ENCODE results near the gene FAM240A. TPM values are rescaled to one million over a fixed set of nuclear protein-coding genes. Genes with fewer than 3 reads are reported as not detected.
A peak's percentile ranks its signal among the peaks of the same experiment; 100 is the strongest.

Gene FAM240A
- total RNA-seq, 1 donor from 2014 or later, result not detected

- ATAC-seq (no peak), DNase-seq (ENCODE audit: missing footprints) (no peak)
These were observed 3.7 kb downstream of the FAM240A start for GRCh38 chr3:46615976-46616375.

DNA sequence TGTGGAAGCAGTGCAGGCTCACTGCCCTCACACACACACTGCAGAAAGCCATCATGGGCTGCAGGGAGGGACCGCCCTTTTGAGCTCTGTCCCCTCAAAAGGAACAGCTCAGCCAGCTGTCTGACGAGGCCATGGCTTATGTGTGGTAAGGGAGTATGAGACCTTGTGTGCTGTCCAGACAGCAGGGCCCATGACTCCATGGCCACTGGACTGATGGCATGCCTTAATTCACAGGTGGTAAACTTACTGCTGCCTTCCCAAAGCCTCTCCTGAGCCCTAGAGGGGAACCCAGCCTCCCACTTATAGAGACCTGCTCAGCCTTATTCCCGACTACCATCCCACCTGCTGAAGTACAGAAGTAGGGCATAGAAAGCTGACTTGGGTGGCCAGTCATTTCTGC, 5.6 kb downstream of the FAM240A start:
- no peak for DNase-seq (ENCODE audit: missing footprints)
- intact Hi-C loops (cut with DNase I), result no loop called here

More at GRCh38 chr3:46615976-46616375, 3.7 kb downstream of the FAM240A start:
- intact Hi-C loops (cut with DNase I), result loop anchor here (1.0 kb wide), 1 partner anchor 9 kb away; no protein-coding TSS in a partner anchor

GRCh38 chr3:46619845-46620778, 7.8 kb downstream of the FAM240A start:
- intact Hi-C loops (cut with DNase I), result no loop called here
- ATAC-seq, result peak; percentile 46
- no peak for DNase-seq (ENCODE audit: missing footprints)

More for the DNA sequence above, 5.6 kb downstream of the FAM240A start:
- no peak for ATAC-seq

DNA sequence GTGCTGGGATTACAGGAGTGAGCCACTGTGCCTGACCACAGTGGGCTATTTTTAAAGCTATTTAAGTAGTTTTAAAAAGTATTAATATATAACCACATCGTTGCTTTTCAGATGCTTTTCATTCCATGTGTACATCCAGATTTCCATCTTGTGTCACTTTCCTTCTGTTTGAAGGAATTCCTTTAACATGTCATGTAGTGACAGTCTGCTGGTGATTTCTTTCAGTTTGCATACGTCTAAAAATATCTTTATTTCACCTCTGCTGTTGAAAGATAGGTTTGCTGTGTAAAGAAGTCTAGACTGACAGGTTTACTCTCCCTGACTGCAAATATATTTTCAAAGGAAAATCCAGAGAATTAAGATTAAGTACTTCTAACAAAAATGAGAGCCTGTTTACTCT, 12.2 kb downstream of the FAM240A start:
- DNase-seq (ENCODE audit: missing footprints), result no peak
- intact Hi-C loops (cut with DNase I), result no loop called here
- no peak for ATAC-seq

DNA sequence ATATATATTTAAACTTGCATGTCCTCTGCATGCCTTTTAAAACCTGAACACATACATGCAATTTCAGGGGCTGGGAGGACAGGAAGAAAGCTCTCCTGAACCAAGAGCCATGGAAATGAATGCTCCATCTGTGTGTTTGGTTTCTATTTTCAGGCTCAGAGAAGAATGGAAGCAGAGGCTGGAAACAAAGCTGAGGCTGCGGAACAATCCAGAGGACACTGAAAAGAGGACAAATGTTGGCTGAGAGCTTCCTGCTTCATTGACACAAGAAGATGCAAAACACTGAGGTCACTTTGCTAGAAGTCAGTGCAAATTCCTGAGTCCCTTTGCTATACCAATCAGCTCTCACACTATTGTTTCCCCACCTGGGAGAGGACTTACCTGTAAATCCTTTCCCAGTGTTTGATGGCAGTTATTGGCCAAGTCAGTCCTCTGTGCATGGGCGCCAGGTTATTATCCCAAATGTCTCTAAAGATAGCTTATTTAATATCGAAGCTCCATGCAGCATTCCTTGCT, 12.7 kb downstream of the FAM240A start:
- intact Hi-C loops (cut with DNase I), result loop anchor here (1.0 kb wide), 1 partner anchor 9 kb away; no protein-coding TSS in a partner anchor

GRCh38 chr3:46626039-46626438, 13.7 kb downstream of the FAM240A start:
- intact Hi-C loops (cut with DNase I), result no loop called here

More for the DNA sequence above, 12.7 kb downstream of the FAM240A start:
- ATAC-seq, result no peak
- no peak for DNase-seq (ENCODE audit: missing footprints)

DNA sequence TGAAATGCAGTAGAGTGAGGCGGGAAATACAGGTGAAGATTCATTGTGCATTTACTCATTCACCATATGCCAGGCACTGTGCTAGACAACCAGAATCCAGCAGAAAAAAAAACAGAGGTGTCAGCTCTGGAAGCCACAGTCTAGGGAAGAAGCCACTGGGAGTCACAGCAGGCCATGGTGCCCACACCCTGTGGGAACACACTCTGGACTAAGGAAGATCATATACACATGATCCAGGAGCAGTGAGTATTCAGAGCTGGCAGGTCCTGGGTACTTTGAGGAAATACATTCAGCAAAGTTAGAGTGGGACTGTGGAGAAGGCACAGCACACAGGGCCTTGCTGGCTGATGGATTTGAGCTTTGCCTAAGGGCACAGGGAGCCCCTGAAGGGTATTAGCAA, 14.8 kb downstream of the FAM240A start:
- intact Hi-C loops (cut with DNase I), result no loop called here
- ATAC-seq (no peak), DNase-seq (ENCODE audit: missing footprints) (no peak)

More at GRCh38 chr3:46626039-46626438, 13.7 kb downstream of the FAM240A start:
- ATAC-seq (no peak), DNase-seq (ENCODE audit: missing footprints) (no peak)

DNA sequence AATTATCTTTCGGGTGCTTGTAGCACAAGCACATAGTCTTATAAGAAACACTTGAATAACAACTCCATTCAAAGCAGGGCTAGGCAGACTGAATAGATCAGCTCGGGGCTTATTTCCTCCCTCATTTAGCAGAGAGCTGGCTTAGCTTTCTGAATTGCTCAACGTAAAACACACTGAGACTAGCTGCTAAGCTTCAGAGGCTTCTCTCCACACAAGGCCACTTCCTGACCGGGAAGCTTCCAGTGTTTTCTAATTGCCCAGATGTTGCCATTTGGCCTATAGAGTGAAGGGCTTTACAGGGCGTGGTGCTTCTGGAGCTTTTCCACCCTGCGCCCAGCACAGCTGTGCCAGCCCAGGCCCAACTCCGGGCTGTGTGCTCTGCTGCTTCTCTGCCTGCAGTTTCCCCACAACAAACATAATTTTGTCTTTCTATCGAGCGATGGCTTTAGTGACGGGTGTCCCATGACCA, 16.6 kb downstream of the FAM240A start:
- ATAC-seq (peak; percentile 35), DNase-seq (ENCODE audit: missing footprints) (no peak)
- intact Hi-C loops (cut with DNase I), result loop anchor here (2.0 kb wide), 1 partner anchor 140 kb away; no protein-coding TSS in a partner anchor

GRCh38 chr3:46629551-46630517, 17.5 kb downstream of the FAM240A start:
- ATAC-seq, result peak; percentile 89
- intact Hi-C loops (cut with DNase I), result loop anchor here (2.0 to 5.0 kb wide), 2 partner anchors 68 to 141 kb away; no protein-coding TSS in a partner anchor
- DNase-seq (ENCODE audit: missing footprints), result peak; percentile 88

DNA sequence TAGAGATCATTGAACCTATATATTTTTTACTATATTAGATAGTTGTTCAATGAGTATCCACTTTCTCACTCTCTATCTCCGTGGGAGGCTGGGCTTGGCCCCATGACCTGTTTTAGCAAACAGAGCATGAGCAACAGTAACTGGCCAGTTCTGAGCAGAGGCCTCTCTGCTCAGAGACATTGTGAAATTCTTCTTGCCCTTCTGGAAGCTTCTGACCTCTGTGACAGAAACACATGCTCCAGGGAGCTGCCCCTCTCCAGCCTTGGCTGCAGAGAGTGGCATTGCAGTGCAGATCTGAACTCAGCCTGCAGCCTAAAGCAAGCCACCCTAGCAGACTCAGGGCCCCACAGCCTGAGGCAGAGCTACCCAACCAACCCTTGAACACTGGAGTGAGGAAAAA, 20.5 kb downstream of the FAM240A start:
- ATAC-seq (peak; percentile 6), DNase-seq (ENCODE audit: missing footprints) (no peak)
- intact Hi-C loops (cut with DNase I), result loop anchor here (5.0 kb wide), 1 partner anchor 70 kb away; no protein-coding TSS in a partner anchor

GRCh38 chr3:46634856-46635255, 22.5 kb downstream of the FAM240A start:
- no peak for DNase-seq (ENCODE audit: missing footprints)
- intact Hi-C loops (cut with DNase I), result loop anchor here (5.0 kb wide), 1 partner anchor 73 kb away; no protein-coding TSS in a partner anchor
- ATAC-seq, result no peak

GRCh38 chr3:46639221-46639620, 26.9 kb downstream of the FAM240A start:
- DNase-seq (ENCODE audit: missing footprints) (no peak), ATAC-seq (no peak)
- intact Hi-C loops (cut with DNase I), result no loop called here

GRCh38 chr3:46640927-46641326, 28.6 kb downstream of the FAM240A start:
- ATAC-seq (no peak), DNase-seq (ENCODE audit: missing footprints) (no peak)
- intact Hi-C loops (cut with DNase I), result no loop called here

- intact Hi-C loops (cut with DNase I), result no loop called here
- DNase-seq (ENCODE audit: missing footprints) (no peak), ATAC-seq (no peak)
These were observed 30.6 kb downstream of the FAM240A start for GRCh38 chr3:46642971-46643370.

DNA sequence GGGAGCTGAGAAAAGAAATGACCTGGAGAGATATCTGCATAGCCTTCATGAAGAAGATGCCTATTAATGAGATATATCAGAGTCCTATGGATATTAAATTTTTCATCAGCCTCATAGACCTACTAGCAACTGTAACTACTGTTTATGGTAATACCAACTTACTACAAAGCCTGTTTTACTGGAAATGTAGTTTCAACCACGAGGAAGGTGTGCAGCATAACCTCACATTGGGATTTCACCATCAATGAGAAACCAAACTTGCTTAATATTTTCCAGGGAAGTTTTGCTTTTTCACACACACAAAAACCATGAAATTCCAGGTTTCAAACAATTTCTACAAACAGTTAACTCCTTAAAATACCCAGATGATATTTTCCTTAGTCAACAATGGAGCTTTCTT, 31.4 kb downstream of the FAM240A start:
- intact Hi-C loops (cut with DNase I), result no loop called here
- DNase-seq (ENCODE audit: missing footprints) (no peak), ATAC-seq (no peak)

GRCh38 chr3:46646700-46647099, 34.4 kb downstream of the FAM240A start:
- no peak for ATAC-seq
- intact Hi-C loops (cut with DNase I), result no loop called here

DNA sequence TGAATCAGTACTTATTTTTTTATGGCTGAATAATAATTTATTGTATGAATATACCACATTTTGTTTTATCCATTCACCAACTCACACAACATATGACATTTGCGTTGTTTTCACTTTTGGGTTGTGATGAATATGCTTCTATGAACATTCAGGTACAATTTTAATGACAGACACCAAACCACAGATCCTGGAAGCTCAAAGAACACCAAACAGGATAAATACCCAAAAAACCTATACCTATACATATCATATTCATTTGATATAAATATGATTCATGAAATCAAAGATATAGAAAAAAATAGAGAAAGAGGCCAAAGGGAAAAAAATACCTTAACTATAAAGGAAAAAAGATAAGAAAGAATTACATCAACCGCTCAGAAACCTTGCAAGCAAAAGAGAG, 35.8 kb downstream of the FAM240A start:
- intact Hi-C loops (cut with DNase I), result no loop called here
- DNase-seq (ENCODE audit: missing footprints) (no peak), ATAC-seq (no peak)

More at GRCh38 chr3:46646700-46647099, 34.4 kb downstream of the FAM240A start:
- no peak for DNase-seq (ENCODE audit: missing footprints)

DNA sequence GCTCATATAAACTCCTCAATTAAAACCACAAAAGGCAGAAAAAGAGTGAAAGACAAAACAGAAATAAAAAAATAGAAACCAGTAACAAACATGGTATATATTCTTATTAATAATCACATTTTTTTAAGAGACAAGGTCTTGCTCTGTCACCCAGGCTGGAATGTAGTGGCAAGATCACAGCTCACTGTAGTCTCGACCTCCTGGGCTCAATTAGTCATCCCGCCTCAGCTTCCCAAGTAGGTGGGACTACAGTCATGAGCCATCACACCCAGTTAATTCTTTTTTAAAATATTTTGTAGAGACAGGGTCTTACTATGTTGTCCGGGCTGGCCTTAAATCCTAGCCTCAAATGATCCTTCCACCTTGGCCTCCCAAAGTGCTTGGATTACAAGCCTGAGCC, 37.1 kb downstream of the FAM240A start:
- no peak for DNase-seq (ENCODE audit: missing footprints)
- intact Hi-C loops (cut with DNase I), result no loop called here
- ATAC-seq, result no peak

DNA sequence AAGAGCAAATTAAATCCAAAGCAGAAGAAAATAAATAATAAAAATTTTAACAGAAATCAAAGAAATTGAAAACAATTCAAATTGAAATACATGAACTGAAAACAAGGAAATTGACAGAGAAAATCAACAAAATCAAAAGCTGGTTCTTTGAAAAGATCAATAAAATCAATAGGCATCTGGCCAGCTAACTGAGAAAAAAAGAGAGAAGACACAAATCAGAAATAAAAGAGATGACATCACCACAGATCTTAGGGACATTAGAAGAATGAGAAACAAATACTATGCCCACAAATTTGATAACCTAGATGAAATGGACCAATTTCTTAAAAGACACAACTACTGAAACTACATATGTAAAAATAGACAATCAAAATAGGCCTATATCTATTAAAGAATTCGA, 38.8 kb downstream of the FAM240A start:
- no peak for ATAC-seq
- intact Hi-C loops (cut with DNase I), result no loop called here
- DNase-seq (ENCODE audit: missing footprints), result no peak

All from Right ventricle myocardium inferior (tissue), 1 donor.